GM19395 (cell line): ENCODE results near the gene IPO7.

Experiments used
- ATAC-seq: cut with Tn5 transposase; IDR thresholded peaks from one replicate; pipeline ENCODE4 v1.9.1; 2021; ENCODE audit warnings: mild to moderate bottlenecking, moderate library complexity; ENCODE audit not compliant: unreplicated experiment

The IPO7 gene

GRCh38 chr11:9489080-9489765 is 104.8 kb downstream of the IPO7 start:
- no peak for ATAC-seq

- ATAC-seq, result no peak
Measured at GRCh38 chr11:9490376-9490775, 105.9 kb downstream of the IPO7 start.

GRCh38 chr11:9493492-9493891 is 109.0 kb downstream of the IPO7 start:
- ATAC-seq, result no peak

GRCh38 chr11:9494316-9494715 is 109.9 kb downstream of the IPO7 start:
- no peak for ATAC-seq

GRCh38 chr11:9495803-9496514 is 111.5 kb downstream of the IPO7 start:
- ATAC-seq, result no peak
